Loucy (cell line): ENCODE data around the gene PIK3CD.

Experiments
- EZH2phosphoT487 ChIP-seq: fragments of 200-600 bp; IDR thresholded peaks from 2 replicates; pipeline ENCODE4 v1.6.1; 2018; ENCODE audit warnings: antibody characterized with exemption, mild to moderate bottlenecking, moderate library complexity, borderline replicate concordance
- TF ChIP-seq, protein P1 (sequence below): fragments of 200-600 bp; sonication (generic); conservative IDR thresholded peaks from 2 replicates; pipeline ENCODE4 v1.5.1; 2014; ENCODE audit warnings: mild to moderate bottlenecking, antibody characterized with exemption, low read length

DNA sequence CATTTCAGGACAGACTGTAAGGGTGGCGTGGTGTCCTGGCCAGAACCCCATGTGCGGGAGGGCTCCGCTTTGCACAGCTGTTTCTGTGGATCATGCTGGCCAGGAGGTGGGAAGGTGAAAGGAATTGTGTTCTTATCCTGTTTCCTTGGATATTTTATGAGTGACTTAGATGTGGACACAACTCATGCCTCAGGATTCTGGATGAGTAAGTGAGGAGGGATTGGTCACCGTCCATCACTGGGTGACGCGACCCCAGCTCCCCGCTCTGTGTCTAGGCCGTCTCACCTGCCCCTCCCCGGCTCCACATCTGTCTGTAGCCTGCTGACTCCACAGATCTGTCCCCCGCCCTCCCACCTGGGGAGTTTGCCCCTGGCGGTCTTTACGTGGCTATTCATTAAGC, 48.8 kb downstream of the PIK3CD start:
- TF ChIP-seq, protein P1, sequence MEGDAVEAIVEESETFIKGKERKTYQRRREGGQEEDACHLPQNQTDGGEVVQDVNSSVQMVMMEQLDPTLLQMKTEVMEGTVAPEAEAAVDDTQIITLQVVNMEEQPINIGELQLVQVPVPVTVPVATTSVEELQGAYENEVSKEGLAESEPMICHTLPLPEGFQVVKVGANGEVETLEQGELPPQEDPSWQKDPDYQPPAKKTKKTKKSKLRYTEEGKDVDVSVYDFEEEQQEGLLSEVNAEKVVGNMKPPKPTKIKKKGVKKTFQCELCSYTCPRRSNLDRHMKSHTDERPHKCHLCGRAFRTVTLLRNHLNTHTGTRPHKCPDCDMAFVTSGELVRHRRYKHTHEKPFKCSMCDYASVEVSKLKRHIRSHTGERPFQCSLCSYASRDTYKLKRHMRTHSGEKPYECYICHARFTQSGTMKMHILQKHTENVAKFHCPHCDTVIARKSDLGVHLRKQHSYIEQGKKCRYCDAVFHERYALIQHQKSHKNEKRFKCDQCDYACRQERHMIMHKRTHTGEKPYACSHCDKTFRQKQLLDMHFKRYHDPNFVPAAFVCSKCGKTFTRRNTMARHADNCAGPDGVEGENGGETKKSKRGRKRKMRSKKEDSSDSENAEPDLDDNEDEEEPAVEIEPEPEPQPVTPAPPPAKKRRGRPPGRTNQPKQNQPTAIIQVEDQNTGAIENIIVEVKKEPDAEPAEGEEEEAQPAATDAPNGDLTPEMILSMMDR = no peak
- TF ChIP-seq EZH2phosphoT487 = no peak
